Lower leg skin (tissue), 4 donors: ENCODE measurements around the gene UBE2D4. TPM values are rescaled to one million over a fixed set of nuclear protein-coding genes. Genes with fewer than 3 reads are reported as not detected.
A peak's percentile ranks its signal among the peaks of the same experiment; 100 is the strongest.

Experiments used
- DNase-seq, 2 donors: peaks; one replicate each; pipeline ENCODE4 v3.0.0-alpha.2; 2019; ENCODE audit warnings: low spot score in 2 of 2
- H3K4me3 ChIP-seq: fragments of 200-600 bp; sonication (generic); 2 replicates; pipeline ENCODE4 v1.5.1; 2017; ENCODE audit warnings: mild to moderate bottlenecking, low read depth; ENCODE audit not compliant: poor library complexity, severe bottlenecking
- POLR2A ChIP-seq, 2 donors: fragments of 450-650 bp; IDR thresholded peaks; one replicate each; pipeline ENCODE4 v1.6.1; 2016 to 2017; ENCODE audit warnings: antibody characterized with exemption in 2 of 2, mild to moderate bottlenecking in 1 of 2, moderate library complexity in 1 of 2
- WGBS, 2 donors: methylation state at CpG; one replicate each; pipeline ENCODE4 v1.1.5; 2018; 5-methylcytosine and 5-hydroxymethylcytosine counted together
- intact Hi-C: fragments of 100-400 bp; cut with DNase I; formaldehyde crosslinking; loops from one replicate; pipeline ENCODE4 v1.15.0; 2023; ENCODE audit warnings: low total_unique reads
- total RNA-seq, 4 donors: library from RNA; depleted of rRNA; stranded (reverse); fragments of >200 nt; gene quantifications; one replicate each; pipeline ENCODE4 v1.1.0, GENCODE V29; 2016
- TF ChIP-seq, protein P1 (sequence below), 3 donors: fragments of 450-650 bp; IDR thresholded peaks; one replicate each; pipeline ENCODE4 v1.5.1; 2016; ENCODE audit warnings: antibody characterized with exemption in 3 of 3, mild to moderate bottlenecking in 3 of 3, moderate library complexity in 2 of 3

UBE2D4 gene
- total RNA-seq, 4 donors from 2014 or later, result 13.0 to 23.9 (median 20.8) TPM

DNA sequence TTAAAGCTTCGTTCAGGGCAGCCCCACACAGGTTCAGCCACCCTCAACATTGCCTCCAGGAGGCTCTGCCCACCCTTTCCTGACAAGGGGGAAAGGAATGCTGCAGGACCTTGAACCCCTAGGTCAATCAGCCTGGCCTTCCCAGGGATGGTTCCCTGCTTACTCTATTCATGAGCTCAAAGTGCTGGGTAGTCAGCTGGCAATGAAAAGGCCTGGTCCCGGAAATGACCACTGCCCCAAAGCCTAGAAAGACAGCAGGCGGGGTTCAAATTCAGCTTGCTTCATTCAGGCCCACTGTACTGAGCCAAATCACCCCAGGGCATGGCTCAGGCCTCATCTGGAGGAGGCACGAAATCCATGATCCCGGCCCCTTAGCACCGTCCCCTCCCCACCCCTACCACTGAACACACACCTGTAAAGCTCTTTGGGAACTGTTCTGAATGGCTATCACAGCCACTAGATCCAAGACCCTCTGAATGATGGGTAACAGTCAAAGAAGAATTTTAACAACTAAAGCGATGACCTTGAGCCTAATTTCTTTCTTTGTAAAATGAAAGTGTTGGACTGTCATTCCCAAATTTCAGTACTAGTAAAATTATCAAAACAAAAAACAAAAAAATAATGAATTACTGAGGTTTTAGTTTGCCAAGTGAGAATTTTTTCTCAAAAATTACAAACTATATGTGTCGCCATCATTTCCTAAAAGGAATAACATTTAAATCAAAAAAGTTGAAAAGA is 20.9 kb upstream of the UBE2D4 start:
- H3K4me3 ChIP-seq, result peak overlapping the region; percentile 51
- intact Hi-C loops, result no loop called here
- 18 to 26% methylated on average over 8 of the region's 8 CpGs for WGBS, 2 donors
- DNase-seq, result peak in 1 of 2 donors; percentile 85
- TF ChIP-seq, protein P1, sequence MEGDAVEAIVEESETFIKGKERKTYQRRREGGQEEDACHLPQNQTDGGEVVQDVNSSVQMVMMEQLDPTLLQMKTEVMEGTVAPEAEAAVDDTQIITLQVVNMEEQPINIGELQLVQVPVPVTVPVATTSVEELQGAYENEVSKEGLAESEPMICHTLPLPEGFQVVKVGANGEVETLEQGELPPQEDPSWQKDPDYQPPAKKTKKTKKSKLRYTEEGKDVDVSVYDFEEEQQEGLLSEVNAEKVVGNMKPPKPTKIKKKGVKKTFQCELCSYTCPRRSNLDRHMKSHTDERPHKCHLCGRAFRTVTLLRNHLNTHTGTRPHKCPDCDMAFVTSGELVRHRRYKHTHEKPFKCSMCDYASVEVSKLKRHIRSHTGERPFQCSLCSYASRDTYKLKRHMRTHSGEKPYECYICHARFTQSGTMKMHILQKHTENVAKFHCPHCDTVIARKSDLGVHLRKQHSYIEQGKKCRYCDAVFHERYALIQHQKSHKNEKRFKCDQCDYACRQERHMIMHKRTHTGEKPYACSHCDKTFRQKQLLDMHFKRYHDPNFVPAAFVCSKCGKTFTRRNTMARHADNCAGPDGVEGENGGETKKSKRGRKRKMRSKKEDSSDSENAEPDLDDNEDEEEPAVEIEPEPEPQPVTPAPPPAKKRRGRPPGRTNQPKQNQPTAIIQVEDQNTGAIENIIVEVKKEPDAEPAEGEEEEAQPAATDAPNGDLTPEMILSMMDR (IDR thresholded peaks at IDR 0.05), result no peak
- no peak for TF ChIP-seq POLR2A (IDR thresholded peaks at IDR 0.05)

DNA sequence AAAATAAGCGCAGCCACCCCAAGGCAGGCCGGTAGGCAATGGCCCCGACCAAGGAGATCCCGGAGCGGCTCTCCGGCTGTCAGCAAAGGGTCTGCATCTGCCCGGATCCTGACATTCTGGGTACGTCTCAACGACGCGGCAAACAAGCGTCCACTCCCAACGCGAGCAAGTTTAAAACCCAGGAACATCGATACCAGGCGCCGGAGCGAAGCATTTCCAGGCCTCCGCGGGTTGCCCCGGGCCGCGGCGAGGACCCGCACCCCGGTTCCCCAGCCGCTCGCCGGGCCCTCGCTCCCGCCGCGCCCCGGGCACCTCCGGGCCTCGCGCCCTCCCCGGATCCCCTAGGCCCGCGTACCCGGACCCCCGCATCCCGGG is 20.3 kb upstream of the UBE2D4 start:
- WGBS, 2 donors, result 0% methylated on average over 14 to 24 of the region's 43 CpGs
- H3K4me3 ChIP-seq, result peak overlapping the region; percentile 51
- peak in 1 of 2 donors; percentile 89 for DNase-seq
- TF ChIP-seq, protein P1 (IDR thresholded peaks at IDR 0.05), result no peak
- no peak for TF ChIP-seq POLR2A (IDR thresholded peaks at IDR 0.05)
- intact Hi-C loops, result no loop called here

DNA sequence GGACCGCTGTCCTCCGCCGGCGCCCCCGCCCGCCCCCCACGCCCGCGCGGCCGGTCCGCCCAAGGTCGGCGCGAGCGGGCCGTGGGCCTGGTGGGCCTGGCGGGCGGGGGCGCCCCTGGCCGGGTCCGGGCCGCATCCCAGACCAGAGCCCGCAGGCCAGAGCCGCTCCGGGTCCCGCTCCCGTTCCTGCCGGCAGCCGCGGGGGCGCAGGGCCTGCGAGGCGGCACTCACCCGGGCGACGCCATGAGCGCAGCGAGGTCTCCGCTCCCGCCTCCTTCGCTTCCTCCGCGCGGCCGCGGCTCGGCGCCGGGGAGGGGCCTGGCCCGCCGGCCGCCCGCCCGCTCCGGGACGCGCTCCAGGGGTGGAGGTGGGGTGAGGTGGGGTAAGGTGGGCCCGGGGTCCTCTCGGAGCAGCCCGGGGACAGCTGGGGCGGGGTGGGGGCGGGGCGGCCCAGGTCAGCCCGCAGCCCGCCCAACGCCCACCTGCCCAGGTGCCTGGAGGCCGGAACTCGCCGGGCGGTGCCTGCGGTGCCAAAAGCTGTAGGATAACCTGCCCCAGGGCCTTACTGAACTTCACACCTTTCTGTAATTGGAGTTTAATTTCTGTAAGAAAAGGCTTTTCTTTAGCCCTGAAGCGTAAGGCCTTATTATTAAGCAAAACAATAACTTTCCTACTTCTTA is 19.8 kb upstream of the UBE2D4 start, which contains the start of gene URGCP:
TSS of gene URGCP (minus strand) at position 266 of the 680 bp plus-strand sequence. CDS start at position 245, 21 bp downstream.
- WGBS, 2 donors, result 1% methylated on average over 10 to 21 of the region's 73 CpGs
- peak within 1 kb of the TSS; percentile 51 for H3K4me3 ChIP-seq
- intact Hi-C loops, result no loop called here
- peak in 1 of 2 donors; percentile 87 for DNase-seq
- TF ChIP-seq, protein P1 (IDR thresholded peaks at IDR 0.05), result no peak
- TF ChIP-seq POLR2A (IDR thresholded peaks at IDR 0.05), result no peak

DNA sequence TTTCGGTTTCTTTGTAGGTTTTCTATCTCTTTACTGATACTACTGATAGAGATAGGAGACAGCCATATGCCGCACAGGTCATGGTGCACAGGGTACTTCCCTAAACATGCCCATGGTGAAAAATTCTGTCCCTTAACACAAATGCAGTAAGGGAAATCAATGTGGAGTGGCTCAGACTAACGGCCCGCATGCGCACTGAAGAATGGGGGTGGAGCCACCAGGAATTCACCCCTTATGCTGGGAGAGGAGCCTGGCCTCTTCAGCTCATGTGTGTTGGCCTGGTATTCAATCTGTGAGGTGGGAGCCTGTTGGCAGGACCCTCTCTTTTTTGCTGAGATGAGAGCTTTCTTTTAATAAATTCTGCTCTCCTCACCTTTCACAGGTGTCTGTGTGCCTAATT is 11.4 kb upstream of the UBE2D4 start:
- 92 to 96% methylated on average over 5 of the region's 5 CpGs for WGBS, 2 donors
- TF ChIP-seq POLR2A (IDR thresholded peaks at IDR 0.05), result no peak
- TF ChIP-seq, protein P1 (IDR thresholded peaks at IDR 0.05), result no peak
- intact Hi-C loops, result no loop called here
- no peak for DNase-seq
- H3K4me3 ChIP-seq, result no peak overlapping the region

DNA sequence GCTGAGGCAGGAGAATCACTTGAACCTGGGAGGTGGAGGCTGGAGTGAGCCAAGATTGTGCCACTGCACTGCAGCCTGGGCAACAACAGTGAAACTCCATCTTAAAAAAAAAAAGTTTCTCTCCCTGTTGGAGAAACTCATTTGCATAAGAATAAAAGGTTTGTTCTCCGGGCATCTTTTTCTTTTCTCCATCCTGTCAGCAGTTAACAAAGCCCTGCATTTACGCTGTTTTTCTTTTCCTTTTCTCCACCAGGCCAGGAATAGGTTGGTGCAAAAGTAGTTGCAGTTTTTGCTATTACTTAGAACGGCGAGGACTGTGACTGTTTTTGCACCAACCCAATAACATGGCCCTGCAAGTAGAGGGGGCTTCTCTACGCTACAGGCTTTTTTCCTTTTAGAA is 10.3 kb upstream of the UBE2D4 start:
- no peak for DNase-seq
- WGBS, 2 donors, result 92 to 97% methylated on average over 5 of the region's 5 CpGs
- TF ChIP-seq, protein P1 (IDR thresholded peaks at IDR 0.05), result no peak
- TF ChIP-seq POLR2A (IDR thresholded peaks at IDR 0.05), result no peak

More for the DNA sequence above, 10.3 kb upstream of the UBE2D4 start:
- H3K4me3 ChIP-seq, result no peak overlapping the region
- intact Hi-C loops, result no loop called here
